OCI-LY3 (cell line): ENCODE data around the gene DESI2.

ENCODE experiments used
- H2AFZ ChIP-seq: fragments of 200-600, 300-600 bp; shearing (Covaris generic); 2 replicates; pipeline ENCODE4 v1.6.0; 2014; ENCODE audit warnings: antibody characterized with exemption, low read depth, low read length
- H3K27ac ChIP-seq: fragments of 200-600, 300-600 bp; sonication (generic); 2 replicates; pipeline ENCODE4 v1.5.1; 2014; ENCODE audit warnings: mild to moderate bottlenecking, low read length, moderate library complexity, mixed read lengths
- H3K27me3 ChIP-seq: fragments of 200-600, 300-600 bp; sonication (generic); 2 replicates; pipeline ENCODE4 v1.6.1; 2014; ENCODE audit warnings: low read depth, low read length, mixed read lengths
- H3K36me3 ChIP-seq: fragments of 200-600, 300-600 bp; sonication (generic); replicated peaks from 2 replicates; pipeline ENCODE3; 2014; ENCODE audit warnings: low read depth, low read length, mixed read lengths
- H3K4me1 ChIP-seq: fragments of 300-600, 200-600 bp; sonication (generic); 2 replicates; pipeline ENCODE4 v1.6.1; 2014; ENCODE audit warnings: low read length, mixed read lengths
- H3K4me2 ChIP-seq: fragments of 200-600, 300-600 bp; sonication (generic); 2 replicates; pipeline ENCODE4 v1.6.1; 2014; ENCODE audit warnings: low read length, mixed read lengths
- H3K4me3 ChIP-seq: fragments of 300-600, 200-600 bp; sonication (generic); 2 replicates; pipeline ENCODE4 v1.5.1; 2014; ENCODE audit warnings: antibody characterized with exemption, mild to moderate bottlenecking, low read length, moderate library complexity
- H3K79me2 ChIP-seq: fragments of 300-600, 200-600 bp; shearing (Covaris generic); 2 replicates; pipeline ENCODE4 v1.6.1; 2014; ENCODE audit warnings: mild to moderate bottlenecking, low read length, mixed read lengths
- H3K9ac ChIP-seq: fragments of 300-600, 200-600 bp; shearing (Covaris generic); 2 replicates; pipeline ENCODE4 v1.6.0; 2014; ENCODE audit warnings: mild to moderate bottlenecking, low read length, moderate library complexity
- H3K9me3 ChIP-seq: fragments of 200-600, 300-600 bp; shearing (Covaris generic); 2 replicates; pipeline ENCODE4 v1.6.1; 2014; ENCODE audit warnings: low read length, mixed read lengths; ENCODE audit not compliant: insufficient read depth
- H4K20me1 ChIP-seq: fragments of 200-600, 300-600 bp; sonication (generic); 2 replicates; pipeline ENCODE4 v1.6.1; 2016; ENCODE audit warnings: low read length, mixed read lengths; ENCODE audit not compliant: insufficient read depth
- EZH2phosphoT487 ChIP-seq: fragments of 200-600 bp; shearing (Covaris generic); IDR thresholded peaks from 2 replicates; pipeline ENCODE4 v1.6.1; 2018; ENCODE audit warnings: antibody characterized with exemption, mixed run types, low read depth
- TF ChIP-seq, protein P1 (sequence below): fragments of 200-600, 300-600 bp; sonication (generic); IDR thresholded peaks from 2 replicates; pipeline ENCODE4 v1.5.1; 2014; ENCODE audit warnings: antibody characterized with exemption, low read length, low read depth

DESI2 gene

DNA sequence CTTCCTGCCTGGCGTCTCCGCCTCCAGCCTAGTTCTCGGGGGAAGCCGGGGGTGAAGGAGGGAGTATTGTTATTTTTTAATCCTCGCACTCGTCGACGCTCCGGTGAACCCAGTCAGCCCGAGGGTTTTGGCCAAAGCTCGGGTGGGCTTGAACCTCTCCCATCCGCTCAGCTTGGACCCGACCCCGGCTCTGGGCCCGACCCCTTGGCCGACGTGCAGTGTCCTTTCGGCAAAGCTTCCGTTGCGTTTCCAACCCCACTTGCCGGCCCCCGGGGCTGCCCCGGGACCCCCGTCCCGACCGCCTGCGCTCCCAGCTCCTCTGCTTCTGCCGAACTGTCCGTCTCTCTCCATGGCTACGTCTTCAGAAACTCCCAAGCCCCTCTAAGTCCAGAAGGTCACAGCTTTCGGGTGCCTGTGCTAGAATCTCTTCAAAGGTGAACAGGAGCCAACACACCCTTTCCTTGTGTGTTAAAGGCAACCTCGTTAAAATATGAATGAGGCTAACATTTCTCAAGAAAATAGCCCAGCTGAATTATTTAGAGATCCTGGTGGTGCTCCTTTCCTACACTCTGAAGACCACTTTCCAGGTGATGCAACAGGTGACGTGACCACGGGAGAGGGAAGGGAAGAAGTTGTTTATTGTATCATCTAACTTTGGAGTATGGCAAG is 647 bp downstream of the DESI2 start:
- Histone ChIP-seq H2AFZ (peak overlapping the region; percentile 34), H3K79me2 (peaks cover 53% of the 10 kb centered on the region), H3K27me3 (no peaks in the 10 kb centered on the region), H3K9ac (peak overlapping the region; percentile 95), H3K9me3 (no peaks in the 10 kb centered on the region), H4K20me1 (peaks cover 32% of the 10 kb centered on the region), H3K36me3 (peaks cover 18% of the 10 kb centered on the region), H3K4me2 (peak overlapping the region; percentile 94), H3K4me1 (peaks cover 21% of the 10 kb centered on the region), H3K4me3 (peak overlapping the region; percentile 87), H3K27ac (peak overlapping the region; percentile 62)
- no peak for TF ChIP-seq EZH2phosphoT487
- TF ChIP-seq, protein P1, sequence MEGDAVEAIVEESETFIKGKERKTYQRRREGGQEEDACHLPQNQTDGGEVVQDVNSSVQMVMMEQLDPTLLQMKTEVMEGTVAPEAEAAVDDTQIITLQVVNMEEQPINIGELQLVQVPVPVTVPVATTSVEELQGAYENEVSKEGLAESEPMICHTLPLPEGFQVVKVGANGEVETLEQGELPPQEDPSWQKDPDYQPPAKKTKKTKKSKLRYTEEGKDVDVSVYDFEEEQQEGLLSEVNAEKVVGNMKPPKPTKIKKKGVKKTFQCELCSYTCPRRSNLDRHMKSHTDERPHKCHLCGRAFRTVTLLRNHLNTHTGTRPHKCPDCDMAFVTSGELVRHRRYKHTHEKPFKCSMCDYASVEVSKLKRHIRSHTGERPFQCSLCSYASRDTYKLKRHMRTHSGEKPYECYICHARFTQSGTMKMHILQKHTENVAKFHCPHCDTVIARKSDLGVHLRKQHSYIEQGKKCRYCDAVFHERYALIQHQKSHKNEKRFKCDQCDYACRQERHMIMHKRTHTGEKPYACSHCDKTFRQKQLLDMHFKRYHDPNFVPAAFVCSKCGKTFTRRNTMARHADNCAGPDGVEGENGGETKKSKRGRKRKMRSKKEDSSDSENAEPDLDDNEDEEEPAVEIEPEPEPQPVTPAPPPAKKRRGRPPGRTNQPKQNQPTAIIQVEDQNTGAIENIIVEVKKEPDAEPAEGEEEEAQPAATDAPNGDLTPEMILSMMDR, result peak; percentile 2; the same call in 1 of the 2 replicates

DNA sequence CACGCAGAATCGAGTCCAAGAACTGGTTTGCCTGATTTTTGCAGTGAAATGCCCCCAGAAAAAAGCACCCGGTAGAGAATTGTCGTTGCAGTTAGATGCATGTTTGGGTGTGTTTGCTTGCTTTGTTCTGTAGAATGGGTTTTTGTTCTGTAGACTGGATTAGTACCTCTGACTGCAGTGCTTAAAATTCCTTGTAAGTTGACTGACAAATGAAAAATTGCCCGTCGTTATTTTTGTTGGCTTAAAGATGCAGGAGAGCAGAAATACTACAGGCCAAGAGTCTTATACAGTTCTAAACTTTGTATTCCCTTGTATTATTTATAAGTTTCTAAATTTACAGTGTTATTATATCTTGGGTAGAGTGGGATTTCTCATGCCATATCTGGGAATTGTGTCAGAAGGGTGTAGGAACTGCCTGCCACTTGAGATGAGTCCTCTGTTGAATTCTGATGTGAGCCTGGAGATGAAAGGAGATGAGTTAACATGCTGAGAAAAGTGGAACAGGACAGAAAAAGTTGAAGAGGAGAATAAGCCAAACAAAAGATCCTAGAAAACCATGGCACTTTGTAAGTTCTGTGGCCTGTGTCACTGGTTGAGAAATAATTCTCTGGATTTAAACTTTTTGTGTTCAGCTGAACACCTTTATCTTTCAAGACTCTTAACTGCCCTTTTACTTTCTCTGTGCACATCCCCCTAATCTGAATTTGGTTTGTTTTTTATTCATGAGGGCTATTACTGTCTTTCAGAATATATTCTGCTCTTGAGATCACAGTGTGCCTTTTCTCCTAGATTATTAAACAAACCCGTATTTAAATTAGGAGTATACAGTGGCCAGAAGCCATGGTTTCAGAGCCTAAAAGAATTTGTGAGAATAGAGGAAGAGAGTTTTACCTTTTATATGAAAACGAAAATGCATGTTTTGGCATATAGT is 1.4 kb downstream of the DESI2 start:
- Histone ChIP-seq H2AFZ (no peak overlapping the region), H3K4me2 (peak overlapping the region; percentile 94)
- TF ChIP-seq, protein P1, result no peak
- TF ChIP-seq EZH2phosphoT487, result no peak

DNA sequence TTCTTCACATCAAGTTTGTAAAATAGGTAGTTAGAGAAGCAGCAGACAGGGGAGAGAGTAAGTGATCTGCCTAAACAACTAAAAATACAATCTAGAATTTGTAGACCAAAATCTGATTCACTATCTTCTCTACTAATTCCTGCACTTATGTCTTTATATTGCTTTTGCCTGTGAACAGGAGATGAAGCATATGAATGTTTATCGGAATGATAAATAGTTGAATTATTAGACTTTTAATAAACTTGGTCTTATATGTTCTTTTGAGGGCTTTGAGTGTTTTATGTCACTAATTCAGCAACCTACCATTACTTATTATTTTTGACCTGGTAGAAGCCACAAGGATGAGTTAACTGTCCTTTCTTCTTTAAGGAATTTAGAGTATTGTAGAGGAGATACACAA is 2.3 kb downstream of the DESI2 start:
- peaks cover 40% of the 10 kb centered on the region for H4K20me1 ChIP-seq
- no peak overlapping the region for H2AFZ ChIP-seq
- H3K9ac ChIP-seq, result no peak overlapping the region
- H3K36me3 ChIP-seq, result peaks cover 29% of the 10 kb centered on the region
- no peak for TF ChIP-seq EZH2phosphoT487
- TF ChIP-seq, protein P1, result no peak
- H3K9me3 ChIP-seq, result no peaks in the 10 kb centered on the region
- no peak overlapping the region for H3K27ac ChIP-seq
- H3K27me3 ChIP-seq, result no peaks in the 10 kb centered on the region
- peaks cover 21% of the 10 kb centered on the region for H3K4me1 ChIP-seq
- peaks cover 68% of the 10 kb centered on the region for H3K79me2 ChIP-seq
- H3K4me3 ChIP-seq, result peak overlapping the region; percentile 87; the same call in 1 of the 2 replicates
- H3K4me2 ChIP-seq, result peak overlapping the region; percentile 94

More for the DNA sequence above, 1.4 kb downstream of the DESI2 start:
- H3K27ac ChIP-seq, result no peak overlapping the region
- peaks cover 21% of the 10 kb centered on the region for H3K4me1 ChIP-seq
- no peaks in the 10 kb centered on the region for H3K9me3 ChIP-seq
- H3K79me2 ChIP-seq, result peaks cover 60% of the 10 kb centered on the region
- H4K20me1 ChIP-seq, result peaks cover 35% of the 10 kb centered on the region
- peak overlapping the region; percentile 87 for H3K4me3 ChIP-seq
- H3K27me3 ChIP-seq, result no peaks in the 10 kb centered on the region
- peaks cover 23% of the 10 kb centered on the region for H3K36me3 ChIP-seq
- H3K9ac ChIP-seq, result peak overlapping the region; percentile 95

DNA sequence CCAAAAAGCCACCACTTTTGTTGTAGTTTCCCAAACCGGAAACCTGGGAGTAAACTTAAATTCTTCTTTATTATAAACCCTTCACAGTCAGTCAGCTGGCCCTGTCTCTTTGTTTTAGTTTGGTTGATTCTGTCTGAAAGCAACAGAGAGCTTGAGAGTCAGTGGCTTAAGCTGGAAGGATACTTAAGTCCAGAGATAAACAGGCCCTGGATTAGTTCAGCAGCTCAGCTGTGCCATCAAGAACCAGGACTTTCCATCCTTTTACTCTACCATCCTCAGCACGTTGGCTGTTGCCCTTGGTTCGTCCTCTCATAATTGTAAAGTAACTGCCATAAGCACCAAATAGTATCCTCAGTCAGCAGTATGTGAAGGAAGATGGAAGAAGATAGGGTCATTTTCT is 4.5 kb downstream of the DESI2 start:
- Histone ChIP-seq H3K4me2 (no peak overlapping the region), H3K79me2 (peaks cover 82% of the 10 kb centered on the region), H3K4me3 (no peak overlapping the region), H3K27me3 (no peaks in the 10 kb centered on the region), H4K20me1 (peaks cover 40% of the 10 kb centered on the region), H2AFZ (no peak overlapping the region), H3K36me3 (peaks cover 39% of the 10 kb centered on the region), H3K9ac (no peak overlapping the region), H3K27ac (no peak overlapping the region), H3K4me1 (peaks cover 16% of the 10 kb centered on the region), H3K9me3 (no peaks in the 10 kb centered on the region)
- TF ChIP-seq, protein P1, result no peak
- no peak for TF ChIP-seq EZH2phosphoT487
